ENCODE results near the gene SLC16A14. TPM values are rescaled to one million over a fixed set of nuclear protein-coding genes. Genes with fewer than 3 reads are reported as not detected.

Gene SLC16A14
- total RNA-seq, 1 experiment from 2014 or later, result not detected

DNA sequence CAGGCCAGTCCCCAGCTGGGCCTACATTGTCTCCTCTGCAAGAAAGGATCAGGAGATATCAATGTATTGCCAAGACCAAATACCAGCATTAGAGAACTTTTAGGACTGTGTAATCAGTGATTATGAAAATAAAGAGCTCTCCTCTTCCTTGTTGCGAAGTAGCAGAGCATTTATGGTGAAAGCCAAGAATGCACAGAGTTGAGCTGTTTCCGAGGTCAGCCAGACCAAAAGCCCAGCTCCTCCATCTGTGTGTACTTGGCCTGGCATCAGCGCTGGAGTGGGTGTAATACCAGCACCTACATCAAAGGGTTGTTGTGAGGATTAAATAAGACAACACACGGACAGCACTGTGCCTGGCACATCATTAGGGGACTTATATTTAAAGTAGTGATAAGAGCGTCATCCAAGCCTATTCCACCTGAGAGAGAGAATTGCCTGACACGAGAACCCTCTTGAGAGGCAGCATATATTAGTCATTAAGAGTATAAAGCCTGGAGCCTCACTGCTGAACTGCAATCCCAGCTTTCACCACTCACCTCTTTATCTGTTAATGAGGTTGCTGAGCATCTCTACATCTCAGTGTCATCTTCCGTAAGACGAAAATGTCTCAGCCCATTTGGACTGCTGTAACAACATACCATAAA lies 7.4 kb upstream of the SLC16A14 start:
- BruUV-seq (replicated peaks), result no TSS peak
- Histone ChIP-seq H3K27me3 (replicated peaks; ENCODE audit: control insufficient read depth, insufficient read depth, low read length) (no peaks in the 10 kb centered on the region), H3K36me3 (ENCODE audit: control insufficient read depth, insufficient read depth, low read length) (no peaks in the 10 kb centered on the region), H3K9me3 (no peaks in the 10 kb centered on the region), H3K4me3 (ENCODE audit: low read depth, low read length) (no peak overlapping the region), H3K4me1 (no peaks in the 10 kb centered on the region)
- Mint-ChIP-seq H3K36me3 (ENCODE audit: insufficient read depth, unreplicated experiment) (no peaks in the 10 kb centered on the region), H3K4me3 (ENCODE audit: unreplicated experiment) (no peak overlapping the region), H3K27ac (ENCODE audit: unreplicated experiment) (no peak overlapping the region), H3K4me1 (ENCODE audit: low read depth, unreplicated experiment) (no peaks in the 10 kb centered on the region), H3K27me3 (ENCODE audit: insufficient read depth, unreplicated experiment) (peaks cover 4% of the 10 kb centered on the region), H3K9me3 (ENCODE audit: unreplicated experiment) (peaks cover 10% of the 10 kb centered on the region)
- POLR2A ChIA-PET, result no interaction called here
- TF ChIP-seq CTCF (IDR thresholded peaks at IDR 0.05; ENCODE audit: insufficient read depth in 1 of 2, low read depth in 1 of 2, low read length in 1 of 2, severe bottlenecking in 1 of 2, unreplicated experiment in 1 of 2), result no peak
- no peak for DNase-seq
- intact Hi-C loops (cut with micrococcal nuclease; ENCODE audit: unreplicated experiment), result no loop called here
- CTCF ChIA-PET, result no interaction called here

DNA sequence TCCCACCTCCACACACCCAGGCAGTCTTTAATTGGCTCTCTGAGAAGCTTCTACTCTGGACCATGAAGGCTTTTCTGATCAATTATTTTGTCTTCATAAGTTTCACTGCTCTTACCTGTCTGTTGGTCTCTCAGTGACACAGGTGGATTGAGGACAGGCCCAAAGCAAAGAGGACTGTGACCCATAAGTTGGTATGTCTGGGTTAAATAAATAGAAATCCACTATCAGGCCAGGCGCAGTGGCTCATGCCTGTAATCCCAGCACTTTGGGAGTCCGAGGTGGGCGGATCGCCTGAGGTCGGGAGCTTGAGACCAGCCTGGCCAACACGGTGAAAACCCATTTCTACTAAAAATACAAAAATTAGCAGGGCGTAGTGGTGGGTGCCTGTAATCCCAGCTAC lies 2.7 kb upstream of the SLC16A14 start:
- BruUV-seq (replicated peaks), result no TSS peak
- CTCF ChIA-PET, result interaction anchor here (0.6 kb wide), 1 partner anchor 89 kb away, joined by 8 read pairs; no protein-coding TSS in a partner anchor
- POLR2A ChIA-PET, result no interaction called here
- no peaks in the 10 kb centered on the region for H3K4me1 Mint-ChIP-seq (ENCODE audit: low read depth, unreplicated experiment)
- DNase-seq, result no peak
- no peak overlapping the region for H3K27ac Mint-ChIP-seq (ENCODE audit: unreplicated experiment)
- TF ChIP-seq CTCF (IDR thresholded peaks at IDR 0.05; ENCODE audit: insufficient read depth in 1 of 2, low read depth in 1 of 2, low read length in 1 of 2, severe bottlenecking in 1 of 2, unreplicated experiment in 1 of 2), result no peak
- no peaks in the 10 kb centered on the region for H3K4me1 ChIP-seq
- no peaks in the 10 kb centered on the region for H3K36me3 ChIP-seq (ENCODE audit: control insufficient read depth, insufficient read depth, low read length)
- peaks cover 11% of the 10 kb centered on the region for H3K27me3 Mint-ChIP-seq (ENCODE audit: insufficient read depth, unreplicated experiment)
- no peak overlapping the region for H3K4me3 Mint-ChIP-seq (ENCODE audit: unreplicated experiment)
- intact Hi-C loops (cut with micrococcal nuclease; ENCODE audit: unreplicated experiment), result no loop called here
- H3K4me3 ChIP-seq (ENCODE audit: low read depth, low read length), result no peak overlapping the region
- no peaks in the 10 kb centered on the region for H3K9me3 ChIP-seq
- peaks cover 10% of the 10 kb centered on the region for H3K9me3 Mint-ChIP-seq (ENCODE audit: unreplicated experiment)
- no peaks in the 10 kb centered on the region for H3K36me3 Mint-ChIP-seq (ENCODE audit: insufficient read depth, unreplicated experiment)
- no peaks in the 10 kb centered on the region for H3K27me3 ChIP-seq (replicated peaks; ENCODE audit: control insufficient read depth, insufficient read depth, low read length)

DNA sequence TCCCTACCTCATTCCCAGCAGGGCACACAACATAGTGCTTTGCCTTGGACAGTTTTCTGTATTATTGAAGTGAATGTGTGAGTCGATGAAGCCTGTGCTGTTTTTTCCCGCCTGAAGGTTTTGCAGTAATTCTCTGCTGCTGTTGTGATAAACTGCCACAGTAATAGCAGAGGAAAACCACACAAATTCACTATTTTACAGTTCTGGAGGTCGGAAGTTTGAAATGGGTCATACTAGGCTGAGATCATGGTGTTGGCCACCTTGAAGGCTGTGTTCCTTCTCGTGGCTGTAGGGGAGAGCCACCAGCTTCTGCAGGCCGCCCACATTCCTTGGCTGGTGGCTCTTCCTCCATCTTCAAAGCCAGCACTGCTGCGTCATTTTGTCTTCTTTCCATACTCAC lies 678 bp upstream of the SLC16A14 start:
- H3K9me3 Mint-ChIP-seq (ENCODE audit: unreplicated experiment), result peaks cover 10% of the 10 kb centered on the region
- BruUV-seq (replicated peaks), result no TSS peak
- H3K4me3 Mint-ChIP-seq (ENCODE audit: unreplicated experiment), result peak overlapping the region; percentile 77
- POLR2A ChIA-PET, result no interaction called here
- no peak for DNase-seq
- no peak overlapping the region for H3K4me3 ChIP-seq (ENCODE audit: low read depth, low read length)
- H3K36me3 ChIP-seq (ENCODE audit: control insufficient read depth, insufficient read depth, low read length), result no peaks in the 10 kb centered on the region
- CTCF ChIA-PET, result no interaction called here
- intact Hi-C loops (cut with micrococcal nuclease; ENCODE audit: unreplicated experiment), result loop anchor here (5.0 kb wide), 1 partner anchor 543 kb away; no protein-coding TSS in a partner anchor
- no peaks in the 10 kb centered on the region for H3K36me3 Mint-ChIP-seq (ENCODE audit: insufficient read depth, unreplicated experiment)
- H3K27ac Mint-ChIP-seq (ENCODE audit: unreplicated experiment), result no peak overlapping the region
- no peaks in the 10 kb centered on the region for H3K4me1 ChIP-seq
- no peaks in the 10 kb centered on the region for H3K27me3 ChIP-seq (replicated peaks; ENCODE audit: control insufficient read depth, insufficient read depth, low read length)
- H3K27me3 Mint-ChIP-seq (ENCODE audit: insufficient read depth, unreplicated experiment), result peaks cover 9% of the 10 kb centered on the region
- no peaks in the 10 kb centered on the region for H3K9me3 ChIP-seq
- no peak for TF ChIP-seq CTCF (IDR thresholded peaks at IDR 0.05; ENCODE audit: insufficient read depth in 1 of 2, low read depth in 1 of 2, low read length in 1 of 2, severe bottlenecking in 1 of 2, unreplicated experiment in 1 of 2)
- no peaks in the 10 kb centered on the region for H3K4me1 Mint-ChIP-seq (ENCODE audit: low read depth, unreplicated experiment)
